SU-DHL-6 (cell line): Measurements from ENCODE around the gene DOCK11.
A peak's percentile ranks its signal among the peaks of the same experiment; 100 is the strongest.

ENCODE experiments used
- H2AFZ ChIP-seq: fragments of 200-600 bp; sonication (generic); 2 replicates; pipeline ENCODE4 v1.6.1; 2014; ENCODE audit warnings: low read depth, mild to moderate bottlenecking, moderate library complexity, mixed read lengths, antibody characterized with exemption, low read length; ENCODE audit not compliant: severe bottlenecking
- H3F3A ChIP-seq: fragments of 200-600 bp; shearing (Covaris generic); 2 replicates; pipeline ENCODE4 v1.6.0; 2016; ENCODE audit warnings: antibody characterized with exemption, mild to moderate bottlenecking; ENCODE audit not compliant: insufficient read depth
- H3K27ac ChIP-seq: fragments of 200-600 bp; sonication (generic); 2 replicates; pipeline ENCODE4 v1.5.1; 2016; ENCODE audit warnings: low read depth, mild to moderate bottlenecking, low read length, moderate library complexity, mixed read lengths
- H3K27me3 ChIP-seq: fragments of 200-600 bp; sonication (generic), shearing (Covaris generic); 2 replicates; pipeline ENCODE4 v1.6.0; 2014; ENCODE audit warnings: mild to moderate bottlenecking, low read length
- H3K36me3 ChIP-seq: fragments of 200-600 bp; sonication (generic); 2 replicates; pipeline ENCODE4 v1.6.1; 2014; ENCODE audit warnings: mild to moderate bottlenecking, low read length, mixed read lengths
- H3K4me2 ChIP-seq: fragments of 300-600, 200-600 bp; shearing (Covaris generic), sonication (generic); 2 replicates; pipeline ENCODE4 v1.6.0; 2014; ENCODE audit warnings: low read length, low read depth, mild to moderate bottlenecking; ENCODE audit not compliant: poor library complexity, severe bottlenecking
- H3K4me3 ChIP-seq: fragments of 200-600 bp; sonication (generic); 2 replicates; pipeline ENCODE4 v1.5.1; 2014; ENCODE audit warnings: antibody characterized with exemption, low read length, mild to moderate bottlenecking, mixed read lengths; ENCODE audit not compliant: insufficient read depth, poor library complexity, severe bottlenecking
- H3K79me2 ChIP-seq: fragments of 200-600 bp; sonication (generic); 2 replicates; pipeline ENCODE4 v1.6.1; 2014; ENCODE audit warnings: mild to moderate bottlenecking, low read length, moderate library complexity; ENCODE audit not compliant: insufficient read depth
- H3K9ac ChIP-seq: fragments of 200-600 bp; sonication (generic); 2 replicates; pipeline ENCODE4 v1.7.0; 2014; ENCODE audit warnings: mild to moderate bottlenecking, low read length
- H3K9me2 ChIP-seq: fragments of 200-600 bp; sonication (generic); replicated peaks from 2 replicates; pipeline ENCODE4 v1.6.1; 2014; ENCODE audit warnings: low read length; ENCODE audit not compliant: insufficient read depth
- H3K9me3 ChIP-seq: fragments of 200-600 bp; sonication (generic); 2 replicates; pipeline ENCODE4 v1.6.1; 2014; ENCODE audit warnings: low read length, mixed read lengths; ENCODE audit not compliant: insufficient read depth
- H4K20me1 ChIP-seq: fragments of 200-600 bp; sonication (generic); 2 replicates; pipeline ENCODE4 v1.6.1; 2014; ENCODE audit warnings: low read depth, mild to moderate bottlenecking, antibody characterized with exemption, low read length, moderate library complexity, mixed read lengths
- EZH2phosphoT487 ChIP-seq: fragments of 200-600 bp; sonication (generic), shearing (Covaris generic); conservative IDR thresholded peaks from 2 replicates; pipeline ENCODE4 v1.6.1; 2018; ENCODE audit warnings: mild to moderate bottlenecking, antibody characterized with exemption, low read length, moderate library complexity, mixed read lengths
- TF ChIP-seq, protein P1 (sequence below): fragments of 200-600 bp; sonication (generic); IDR thresholded peaks from one replicate; pipeline ENCODE4 v1.5.1; 2017; ENCODE audit warnings: antibody characterized with exemption, mild to moderate bottlenecking, low read length, moderate library complexity; ENCODE audit not compliant: insufficient read depth, poor library complexity, severe bottlenecking

Gene DOCK11

DNA sequence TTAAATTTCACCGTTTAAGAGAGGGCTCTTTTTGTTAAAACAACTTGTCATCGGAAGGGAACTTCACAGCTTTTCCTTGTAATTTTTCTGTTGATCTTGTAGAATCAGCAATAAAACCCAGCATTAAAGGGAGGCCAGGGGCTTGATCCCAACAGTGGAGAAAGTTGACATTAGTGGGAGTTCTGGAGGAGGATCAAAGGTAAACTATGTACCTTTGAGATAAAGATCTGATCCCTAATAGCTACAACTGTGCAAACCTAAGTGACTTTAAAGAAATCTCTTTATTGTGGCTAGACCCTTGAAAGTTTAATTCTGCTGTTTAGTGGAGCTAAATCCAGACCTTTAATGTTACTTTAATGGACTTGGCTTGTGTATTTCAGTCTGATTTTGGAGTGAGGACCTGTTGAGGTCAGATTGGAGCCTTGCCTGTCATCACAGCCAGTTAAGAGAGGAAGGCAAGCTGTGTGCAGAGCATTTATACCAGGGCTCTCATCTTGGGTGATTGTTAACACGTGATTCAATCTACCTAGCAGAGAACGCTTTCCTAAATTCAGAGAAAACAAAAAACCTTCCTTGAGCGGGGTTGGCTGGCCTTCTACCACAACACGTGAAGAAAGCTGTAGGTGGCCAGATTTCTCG is 1.7 kb downstream of the DOCK11 start:
- Histone ChIP-seq H4K20me1 (no peaks in the 10 kb centered on the region), H3K9me2 (no peaks in the 10 kb centered on the region), H3K9ac (peak overlapping the region; percentile 86), H2AFZ (peak overlapping the region; percentile 68), H3K79me2 (peaks cover 13% of the 10 kb centered on the region), H3K9me3 (no peaks in the 10 kb centered on the region), H3K4me3 (peak overlapping the region; percentile 71), H3K27ac (peak overlapping the region; percentile 63), H3K36me3 (no peaks in the 10 kb centered on the region), H3K4me2 (peak overlapping the region; percentile 82), H3F3A (peaks cover 3% of the 10 kb centered on the region; the same call in 1 of the 2 replicates), H3K27me3 (no peaks in the 10 kb centered on the region)
- no peak for TF ChIP-seq EZH2phosphoT487
- TF ChIP-seq, protein P1, sequence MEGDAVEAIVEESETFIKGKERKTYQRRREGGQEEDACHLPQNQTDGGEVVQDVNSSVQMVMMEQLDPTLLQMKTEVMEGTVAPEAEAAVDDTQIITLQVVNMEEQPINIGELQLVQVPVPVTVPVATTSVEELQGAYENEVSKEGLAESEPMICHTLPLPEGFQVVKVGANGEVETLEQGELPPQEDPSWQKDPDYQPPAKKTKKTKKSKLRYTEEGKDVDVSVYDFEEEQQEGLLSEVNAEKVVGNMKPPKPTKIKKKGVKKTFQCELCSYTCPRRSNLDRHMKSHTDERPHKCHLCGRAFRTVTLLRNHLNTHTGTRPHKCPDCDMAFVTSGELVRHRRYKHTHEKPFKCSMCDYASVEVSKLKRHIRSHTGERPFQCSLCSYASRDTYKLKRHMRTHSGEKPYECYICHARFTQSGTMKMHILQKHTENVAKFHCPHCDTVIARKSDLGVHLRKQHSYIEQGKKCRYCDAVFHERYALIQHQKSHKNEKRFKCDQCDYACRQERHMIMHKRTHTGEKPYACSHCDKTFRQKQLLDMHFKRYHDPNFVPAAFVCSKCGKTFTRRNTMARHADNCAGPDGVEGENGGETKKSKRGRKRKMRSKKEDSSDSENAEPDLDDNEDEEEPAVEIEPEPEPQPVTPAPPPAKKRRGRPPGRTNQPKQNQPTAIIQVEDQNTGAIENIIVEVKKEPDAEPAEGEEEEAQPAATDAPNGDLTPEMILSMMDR, result no peak

DNA sequence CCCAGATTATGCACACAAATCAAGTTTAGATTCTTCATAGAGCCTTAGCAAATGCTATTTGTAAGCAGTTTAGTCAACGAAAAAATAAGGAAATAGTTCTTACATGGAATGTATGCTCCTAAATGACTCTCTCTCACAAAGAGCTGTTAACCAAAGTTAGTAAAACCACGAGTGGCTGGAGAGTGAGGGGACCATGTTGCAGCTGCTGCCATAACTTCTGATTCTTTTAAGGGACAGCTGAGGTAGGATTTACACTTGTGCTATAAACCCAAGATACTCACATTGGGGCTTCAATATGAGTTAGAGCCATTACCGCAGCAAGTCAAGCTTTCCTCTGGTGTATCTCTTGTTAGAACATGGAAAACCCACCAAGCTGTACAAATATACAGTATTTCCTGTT is 2.7 kb downstream of the DOCK11 start:
- no peaks in the 10 kb centered on the region for H3K27me3 ChIP-seq
- H3K4me3 ChIP-seq, result no peak overlapping the region
- TF ChIP-seq EZH2phosphoT487, result no peak
- TF ChIP-seq, protein P1, result no peak
- H4K20me1 ChIP-seq, result no peaks in the 10 kb centered on the region
- H3K4me2 ChIP-seq, result no peak overlapping the region
- H3K79me2 ChIP-seq, result peaks cover 13% of the 10 kb centered on the region
- H2AFZ ChIP-seq, result no peak overlapping the region
- peaks cover 3% of the 10 kb centered on the region; the same call in 1 of the 2 replicates for H3F3A ChIP-seq
- no peak overlapping the region for H3K9ac ChIP-seq
- H3K27ac ChIP-seq, result no peak overlapping the region
- no peaks in the 10 kb centered on the region for H3K9me2 ChIP-seq
- H3K9me3 ChIP-seq, result no peaks in the 10 kb centered on the region
- no peaks in the 10 kb centered on the region for H3K36me3 ChIP-seq

DNA sequence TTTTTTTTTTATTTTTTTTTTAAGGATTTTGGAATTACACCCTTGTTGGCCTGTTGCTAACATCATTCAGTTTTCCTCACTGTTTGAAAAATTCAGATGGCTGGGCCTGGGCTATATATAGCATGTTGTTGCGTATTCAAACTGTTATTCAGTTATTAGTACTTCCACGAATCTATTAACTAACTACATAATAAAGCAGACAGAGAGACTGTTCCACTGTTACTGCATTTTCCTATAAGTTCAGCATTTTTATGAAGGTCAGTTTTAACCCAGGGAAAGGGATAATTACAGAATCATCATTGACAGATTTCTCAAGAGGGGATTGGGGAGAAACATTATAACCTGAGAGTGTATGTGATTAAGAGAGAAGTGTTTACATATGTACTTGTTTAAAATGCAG is 3.1 kb downstream of the DOCK11 start:
- Histone ChIP-seq H3K9me3 (no peaks in the 10 kb centered on the region), H3K79me2 (peaks cover 15% of the 10 kb centered on the region), H3K4me3 (no peak overlapping the region), H3K27me3 (no peaks in the 10 kb centered on the region), H2AFZ (no peak overlapping the region), H4K20me1 (no peaks in the 10 kb centered on the region), H3F3A (peaks cover 3% of the 10 kb centered on the region; the same call in 1 of the 2 replicates), H3K9ac (no peak overlapping the region), H3K4me2 (no peak overlapping the region), H3K9me2 (no peaks in the 10 kb centered on the region), H3K27ac (no peak overlapping the region), H3K36me3 (no peaks in the 10 kb centered on the region)
- TF ChIP-seq, protein P1, result no peak
- TF ChIP-seq EZH2phosphoT487, result no peak
